Activated CD4-positive, alpha-beta T cell treated with anti-CD3 and anti-CD28 coated beads, Interleukin-2, amount 50 U/mL, for 4 hours (primary cell): ENCODE results near the gene ZKSCAN1.

Experiments used
- DNase-seq, 2 experiments: peaks; one replicate each; pipeline ENCODE4 v3.0.0-alpha.2; 2020

ZKSCAN1 gene

DNA sequence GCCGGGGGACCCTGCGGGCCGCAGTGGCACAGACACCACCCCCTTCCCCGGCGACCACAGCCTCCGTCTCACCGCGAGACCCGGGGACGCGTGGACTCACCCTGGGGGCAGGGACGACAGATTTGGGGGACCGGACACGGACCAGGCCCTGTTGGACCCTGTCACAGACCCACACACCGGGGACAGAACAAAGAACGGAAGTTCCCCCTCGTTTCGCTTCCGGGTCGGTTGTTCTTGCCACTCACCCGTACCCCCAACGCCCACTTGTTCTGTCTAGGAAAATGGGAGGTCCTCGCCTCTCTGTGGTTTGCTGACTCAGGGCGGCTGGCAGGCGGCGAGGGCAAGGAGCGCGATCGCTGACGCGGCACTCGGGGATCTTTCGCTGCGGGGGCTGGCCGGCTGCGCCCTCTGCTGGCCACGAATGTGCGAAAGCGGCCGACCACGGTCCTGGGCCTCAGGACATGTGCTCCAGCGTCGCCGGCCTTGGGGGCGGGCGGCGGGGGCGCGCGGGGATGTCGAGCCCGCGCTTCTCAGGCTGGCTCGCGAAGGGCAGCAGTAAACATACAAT lies 66.2 kb downstream of the ZKSCAN1 start, which contains the start of gene ZNF3:
TSS of gene ZNF3 (minus strand) at position 189 of the 568 bp plus-strand sequence. CDS start 4,366 bp downstream, outside the sequence.
- peak; percentile 97 for DNase-seq

DNA sequence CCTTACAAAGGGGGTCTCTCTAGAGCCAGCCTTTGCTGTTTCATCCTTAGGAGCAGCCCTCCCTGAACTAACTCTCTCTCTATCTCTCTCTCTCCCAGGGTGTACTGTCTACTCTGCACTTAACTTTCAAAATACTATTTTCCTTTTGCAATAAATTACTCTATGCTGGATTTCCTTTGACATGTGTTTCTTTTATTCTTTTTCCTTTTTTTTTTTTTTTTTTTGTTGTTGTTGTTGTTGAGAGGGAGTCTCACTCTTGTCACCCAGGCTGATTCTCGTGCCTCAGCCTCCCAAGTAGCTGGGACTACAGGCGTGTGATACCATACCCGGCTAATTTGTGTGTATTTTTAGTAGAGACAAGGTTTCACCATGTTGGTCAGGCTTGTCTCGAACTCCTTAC lies 67.6 kb downstream of the ZKSCAN1 start:
- DNase-seq: no peak

DNA sequence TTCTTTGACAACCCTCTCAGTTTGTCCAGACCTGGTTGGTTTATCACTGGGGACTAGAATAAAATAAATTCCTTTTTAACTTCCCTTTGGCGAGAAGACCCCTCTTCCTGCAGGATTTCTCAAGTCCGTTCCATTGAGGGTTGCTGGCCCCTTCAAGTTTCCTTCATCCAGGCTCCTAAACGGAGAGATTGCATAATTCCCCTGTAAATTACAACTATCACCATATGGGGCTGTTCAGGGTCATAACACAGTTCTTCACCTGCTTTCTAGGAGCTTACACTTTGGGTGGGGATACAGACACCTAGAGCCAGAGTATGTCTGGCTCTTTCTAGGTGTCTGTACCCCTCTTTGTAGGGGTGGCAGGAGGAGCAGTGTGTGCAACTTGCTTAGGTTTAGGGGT lies 70.1 kb downstream of the ZKSCAN1 start:
- DNase-seq: no peak

DNA sequence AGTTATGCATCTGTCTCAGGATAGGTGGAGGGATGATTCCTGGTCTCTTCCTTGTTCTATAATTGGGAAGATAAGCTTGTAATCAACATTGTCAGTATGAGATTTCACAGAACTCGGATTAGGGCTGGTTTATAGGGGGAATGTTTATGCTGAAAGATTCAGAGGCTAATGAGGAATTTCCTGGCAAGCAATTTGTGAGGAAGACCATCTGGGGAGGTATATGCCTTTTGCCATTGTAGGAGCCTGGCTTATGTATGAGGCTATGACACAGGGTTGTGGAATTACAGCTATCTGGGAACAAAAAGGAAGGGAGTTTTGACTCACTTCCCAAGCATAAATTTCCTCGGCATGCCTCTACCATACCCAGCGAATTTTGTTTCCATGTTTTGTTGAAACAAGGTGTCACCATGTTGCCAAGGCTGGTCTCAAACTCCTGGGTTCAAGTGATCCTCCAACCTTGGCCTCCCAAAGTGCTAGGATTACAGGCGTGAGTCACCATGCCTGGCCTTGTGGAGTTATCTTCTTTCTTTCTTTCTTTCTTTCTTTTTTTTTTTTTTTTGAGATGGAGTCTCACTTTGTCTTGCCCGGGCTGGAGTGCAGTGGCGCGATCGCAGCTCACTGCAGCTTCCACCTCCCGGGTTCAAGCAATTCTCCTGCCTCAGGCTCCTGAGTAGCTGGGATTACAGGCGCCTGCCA lies 71.8 kb downstream of the ZKSCAN1 start:
- no peak for DNase-seq

GRCh38 chr7:100088095-100088620 lies 72.8 kb downstream of the ZKSCAN1 start:
- no peak for DNase-seq

DNA sequence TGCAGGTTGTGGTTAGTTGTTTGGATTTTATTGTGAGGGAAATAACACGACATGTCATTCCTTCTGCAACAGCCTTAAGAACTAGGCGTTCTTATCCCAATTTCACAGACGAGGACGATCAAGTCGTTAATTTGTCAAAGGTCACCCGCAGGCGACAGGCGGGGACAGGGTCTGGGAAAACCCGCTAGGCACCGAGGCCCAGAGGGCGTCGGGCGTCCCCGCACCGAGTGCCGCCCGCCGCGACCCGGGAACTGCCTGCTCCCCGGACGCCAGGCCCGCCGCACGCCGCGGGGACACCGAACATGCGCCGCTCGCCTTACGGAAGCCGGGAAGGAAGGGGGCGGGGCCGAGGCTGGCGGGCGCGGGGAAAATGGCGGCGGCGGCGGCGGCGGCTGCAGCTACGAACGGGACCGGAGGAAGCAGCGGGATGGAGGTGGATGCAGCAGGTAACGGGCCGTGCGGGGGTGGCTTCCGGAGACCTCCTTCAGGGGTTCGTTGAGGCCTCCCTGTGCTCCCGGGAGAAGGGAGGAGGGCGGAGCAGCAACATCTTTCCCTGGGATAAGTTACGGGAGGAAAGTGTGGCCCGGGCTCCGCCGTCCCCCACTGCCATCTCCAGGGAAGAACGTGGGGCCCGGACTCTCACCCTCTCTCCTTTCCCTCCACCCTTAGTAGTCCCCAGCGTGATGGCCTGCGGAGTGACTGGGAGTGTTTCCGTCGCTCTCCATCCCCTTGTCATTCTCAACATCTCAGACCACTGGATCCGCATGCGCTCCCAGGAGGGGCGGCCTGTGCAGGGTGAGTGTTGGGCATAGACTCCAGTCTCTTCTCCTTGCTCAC lies 73.4 kb downstream of the ZKSCAN1 start, which contains the start of gene COPS6:
TSS of gene COPS6 (plus strand) at position 349 of the 837 bp plus-strand sequence. CDS start at position 371, 22 bp downstream.
- DNase-seq: peak; percentile 80 to 81

GRCh38 chr7:100089458-100090196 lies 74.2 kb downstream of the ZKSCAN1 start:
- DNase-seq: no peak

DNA sequence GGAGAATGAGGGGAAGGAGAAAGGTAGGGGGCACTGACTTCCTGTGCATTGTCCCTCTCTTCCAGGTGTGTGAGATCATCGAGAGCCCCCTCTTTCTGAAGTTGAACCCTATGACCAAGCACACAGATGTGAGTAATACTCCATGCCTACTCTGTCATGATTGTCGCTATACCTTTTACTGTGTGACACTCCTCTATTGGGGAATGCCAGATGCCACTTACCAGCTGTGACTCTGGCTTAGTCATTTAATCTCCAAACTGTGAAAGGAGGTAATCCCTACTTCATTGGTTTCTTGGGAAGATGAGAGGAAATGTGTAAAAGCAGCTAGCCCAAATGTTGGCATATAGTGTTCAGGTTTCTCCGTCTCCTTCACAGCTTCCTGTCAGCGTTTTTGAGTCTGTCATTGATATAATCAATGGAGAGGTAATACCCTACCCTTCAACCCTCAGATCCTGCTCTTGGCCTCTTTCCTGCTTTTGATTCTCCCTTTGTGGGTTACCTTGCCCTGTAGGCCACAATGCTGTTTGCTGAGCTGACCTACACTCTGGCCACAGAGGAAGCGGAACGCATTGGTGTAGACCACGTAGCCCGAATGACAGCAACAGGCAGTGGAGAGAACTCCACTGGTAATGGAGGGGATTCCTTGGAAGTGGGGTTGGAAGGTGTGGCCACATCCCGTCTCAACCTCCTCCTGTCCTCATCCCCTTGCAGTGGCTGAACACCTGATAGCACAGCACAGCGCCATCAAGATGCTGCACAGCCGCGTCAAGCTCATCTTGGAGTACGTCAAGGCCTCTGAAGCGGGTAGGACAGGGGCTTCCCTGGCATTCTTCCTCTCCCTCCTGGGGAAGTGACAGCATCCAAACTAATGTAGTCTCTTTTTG lies 75.4 kb downstream of the ZKSCAN1 start:
- DNase-seq: no peak
